HEK293 (cell line): ENCODE measurements around the gene CLIP1.

Experiments used
- CTCF ChIA-PET: fragments of 350-600 bp; formaldehyde crosslinking; extraction: SDS; loops from one replicate; lab custom pipeline; 2021; ENCODE audit warnings: antibody characterized with exemption; lab: Yijun Ruan, JAX
- POLR2A ChIA-PET: fragments of 300-600 bp; formaldehyde crosslinking; extraction: SDS; loops from one replicate; lab custom pipeline; 2020; ENCODE audit warnings: antibody characterized with exemption, inconsistent platforms; lab: Yijun Ruan, JAX
- H3K27ac ChIP-seq: fragments of 200-500 bp; sonication (Bioruptor generic); 2 replicates; pipeline ENCODE4 v1.5.1; 2014; ENCODE audit warnings: low read depth, low read length, control low read depth, inconsistent platforms; ENCODE audit errors: extremely low read depth
- H3K36me3 ChIP-seq, 2 experiments: fragments of 200-500 bp in 1 of 2; sonication (Bioruptor generic) in 1 of 2; 1 replicate in 1 of 2; 2 replicates in 1 of 2; pipeline ENCODE4 v1.5.1; 2014 to 2017; ENCODE audit warnings: inconsistent platforms in 2 of 2, low read length in 2 of 2; ENCODE audit not compliant: control insufficient read depth in 2 of 2, insufficient read depth in 1 of 2
- H3K4me1 ChIP-seq: fragments of 200-500 bp; sonication (Bioruptor generic); 2 replicates; pipeline ENCODE4 v1.5.1; 2014; ENCODE audit warnings: mild to moderate bottlenecking, low read length, inconsistent platforms; ENCODE audit not compliant: control insufficient read depth, insufficient read depth
- H3K4me3 ChIP-seq: 2 replicates; pipeline ENCODE4 v1.5.1; 2011; ENCODE audit warnings: low read depth, mild to moderate bottlenecking, control low read depth, low read length, moderate library complexity
- H3K9me3 ChIP-seq: fragments of 200-500 bp; sonication (Bioruptor generic); 2 replicates; pipeline ENCODE4 v1.5.1; 2014; ENCODE audit warnings: low read depth, low read length, inconsistent platforms; ENCODE audit not compliant: control insufficient read depth, insufficient read depth
- EGR2 ChIP-seq: fragments of 450-650 bp; formaldehyde crosslinking; IDR thresholded peaks from 2 replicates; pipeline ENCODE4 v1.5.1; 2016; ENCODE audit warnings: low read depth, missing biosample characterization, missing genetic modification characterization
- GFI1B ChIP-seq: fragments of 450-650 bp; formaldehyde crosslinking; IDR thresholded peaks from 2 replicates; pipeline ENCODE4 v1.5.1; 2016; ENCODE audit warnings: missing biosample characterization, missing genetic modification characterization
- KLF9 ChIP-seq: fragments of 450-650 bp; formaldehyde crosslinking; IDR thresholded peaks from 2 replicates; pipeline ENCODE4 v1.5.1; 2016; ENCODE audit warnings: missing biosample characterization, missing genetic modification characterization, low read depth
- MEIS1 ChIP-seq: sonication (generic); formaldehyde crosslinking; IDR thresholded peaks from 2 replicates; pipeline ENCODE4 v1.8.1; 2022; ENCODE audit warnings: missing genetic modification reagents, mild to moderate bottlenecking, borderline replicate concordance
- MZF1 ChIP-seq: fragments of 450-650 bp; formaldehyde crosslinking; IDR thresholded peaks from 2 replicates; pipeline ENCODE4 v1.5.1; 2017; ENCODE audit warnings: missing biosample characterization, missing genetic modification characterization, borderline replicate concordance
- PRDM1 ChIP-seq: fragments of 450-650 bp; formaldehyde crosslinking; IDR thresholded peaks from 2 replicates; pipeline ENCODE4; 2016; ENCODE audit warnings: missing biosample characterization, missing genetic modification characterization
- SP7 ChIP-seq: fragments of 450-650 bp; formaldehyde crosslinking; IDR thresholded peaks from 2 replicates; pipeline ENCODE4 v1.5.1; 2016; ENCODE audit warnings: missing biosample characterization, missing genetic modification characterization
- ZBTB1 ChIP-seq: fragments of 450-650 bp; formaldehyde crosslinking; IDR thresholded peaks from 2 replicates; pipeline ENCODE4 v1.5.1; 2016; ENCODE audit warnings: missing biosample characterization, missing genetic modification characterization
- ZBTB17 ChIP-seq: fragments of 450-650 bp; formaldehyde crosslinking; IDR thresholded peaks from 2 replicates; pipeline ENCODE4 v1.5.1; 2016; ENCODE audit warnings: missing biosample characterization, missing genetic modification characterization
- ZFP41 ChIP-seq: fragments of 450-650 bp; formaldehyde crosslinking; IDR thresholded peaks from 2 replicates; pipeline ENCODE4 v1.5.1; 2016; ENCODE audit warnings: missing biosample characterization, missing genetic modification characterization, borderline replicate concordance
- ZNF184 ChIP-seq: fragments of 450-650 bp; IDR thresholded peaks from 2 replicates; pipeline ENCODE4 v1.5.1; 2018; ENCODE audit warnings: missing biosample characterization, mild to moderate bottlenecking, missing genetic modification characterization
- ZNF221 ChIP-seq: fragments of 450-650 bp; formaldehyde crosslinking; IDR thresholded peaks from 2 replicates; pipeline ENCODE4 v1.5.1; 2017; ENCODE audit warnings: missing biosample characterization, missing genetic modification characterization, borderline replicate concordance
- ZNF366 ChIP-seq: fragments of 450-650 bp; formaldehyde crosslinking; conservative IDR thresholded peaks from 2 replicates; pipeline ENCODE4 v1.5.1; 2016; ENCODE audit warnings: missing biosample characterization, missing genetic modification characterization
- ZNF394 ChIP-seq: fragments of 450-650 bp; formaldehyde crosslinking; IDR thresholded peaks from 2 replicates; pipeline ENCODE4 v1.5.1; 2016; ENCODE audit warnings: missing biosample characterization, missing genetic modification characterization, mild to moderate bottlenecking, moderate library complexity, borderline replicate concordance
- ZNF423 ChIP-seq: fragments of 450-650 bp; formaldehyde crosslinking; IDR thresholded peaks from 2 replicates; pipeline ENCODE4 v1.5.1; 2016; ENCODE audit warnings: missing biosample characterization, missing genetic modification characterization
- ZNF548 ChIP-seq: fragments of 450-650 bp; formaldehyde crosslinking; IDR thresholded peaks from 2 replicates; pipeline ENCODE4 v1.5.1; 2016; ENCODE audit warnings: missing biosample characterization, missing genetic modification characterization
- ZNF623 ChIP-seq: fragments of 450-650 bp; formaldehyde crosslinking; IDR thresholded peaks from 2 replicates; pipeline ENCODE4 v1.5.1; 2016; ENCODE audit warnings: missing biosample characterization, missing genetic modification characterization
- TF ChIP-seq, protein P1 (sequence below): fragments of 450-650 bp; formaldehyde crosslinking; optimal IDR thresholded peaks from 2 replicates; pipeline ENCODE3; 2016; ENCODE audit warnings: missing biosample characterization, mild to moderate bottlenecking, missing genetic modification characterization
- TF ChIP-seq, protein P2 (sequence below): fragments of 450-650 bp; formaldehyde crosslinking; IDR thresholded peaks from 2 replicates; pipeline ENCODE4 v1.5.1; 2016; ENCODE audit warnings: missing biosample characterization, missing genetic modification characterization
- TF ChIP-seq, protein P3 (sequence below): fragments of 450-650 bp; formaldehyde crosslinking; IDR thresholded peaks from 2 replicates; pipeline ENCODE4 v1.5.1; 2016; ENCODE audit warnings: missing biosample characterization, missing genetic modification characterization

The CLIP1 gene

GRCh38 chr12:122454250-122454721 lies 31.8 kb upstream of the CLIP1 start:
- Histone ChIP-seq H3K4me1 (no peaks in the 10 kb centered on the region), H3K27ac (no peak overlapping the region), H3K9me3 (no peaks in the 10 kb centered on the region)
- CTCF ChIA-PET: interaction anchor here (0.6 to 1.1 kb wide), 2 partner anchors 55 to 660 kb away, joined by 3 to 6 read pairs; no protein-coding TSS in a partner anchor
- no peak for TF ChIP-seq ZNF394
- TF ChIP-seq MZF1 (tag by site-specific recombination): no peak
- no peak for TF ChIP-seq MEIS1 (CRISPR knock-in tag)
- no peak for TF ChIP-seq EGR2
- TF ChIP-seq, protein P1, sequence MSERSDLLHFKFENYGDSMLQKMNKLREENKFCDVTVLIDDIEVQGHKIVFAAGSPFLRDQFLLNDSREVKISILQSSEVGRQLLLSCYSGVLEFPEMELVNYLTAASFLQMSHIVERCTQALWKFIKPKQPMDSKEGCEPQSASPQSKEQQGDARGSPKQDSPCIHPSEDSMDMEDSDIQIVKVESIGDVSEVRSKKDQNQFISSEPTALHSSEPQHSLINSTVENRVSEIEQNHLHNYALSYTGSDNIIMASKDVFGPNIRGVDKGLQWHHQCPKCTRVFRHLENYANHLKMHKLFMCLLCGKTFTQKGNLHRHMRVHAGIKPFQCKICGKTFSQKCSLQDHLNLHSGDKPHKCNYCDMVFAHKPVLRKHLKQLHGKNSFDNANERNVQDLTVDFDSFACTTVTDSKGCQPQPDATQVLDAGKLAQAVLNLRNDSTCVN: no peak
- TF ChIP-seq KLF9 (tag by site-specific recombination): no peak
- TF ChIP-seq ZFP41 (tag by site-specific recombination): no peak
- TF ChIP-seq ZNF548 (tag by site-specific recombination): no peak
- TF ChIP-seq ZNF221: no peak
- no peak for TF ChIP-seq ZNF623 (tag by site-specific recombination)
- TF ChIP-seq, all 188 proteins: peak for 0
- POLR2A ChIA-PET: no interaction called here
- no peak overlapping the region for H3K4me3 ChIP-seq
- H3K36me3 ChIP-seq: no peaks in the 10 kb centered on the region

GRCh38 chr12:122452701-122453285 lies 30.3 kb upstream of the CLIP1 start:
- POLR2A ChIA-PET: no interaction called here
- Histone ChIP-seq H3K9me3 (no peaks in the 10 kb centered on the region), H3K4me1 (no peaks in the 10 kb centered on the region), H3K4me3 (no peak overlapping the region), H3K36me3 (no peaks in the 10 kb centered on the region), H3K27ac (no peak overlapping the region)
- CTCF ChIA-PET: no interaction called here
- TF ChIP-seq GFI1B (no peak), ZNF366 (tag by site-specific recombination) (no peak), ZBTB17 (tag by site-specific recombination) (peak; percentile 57), ZBTB1 (tag by site-specific recombination) (no peak)

DNA sequence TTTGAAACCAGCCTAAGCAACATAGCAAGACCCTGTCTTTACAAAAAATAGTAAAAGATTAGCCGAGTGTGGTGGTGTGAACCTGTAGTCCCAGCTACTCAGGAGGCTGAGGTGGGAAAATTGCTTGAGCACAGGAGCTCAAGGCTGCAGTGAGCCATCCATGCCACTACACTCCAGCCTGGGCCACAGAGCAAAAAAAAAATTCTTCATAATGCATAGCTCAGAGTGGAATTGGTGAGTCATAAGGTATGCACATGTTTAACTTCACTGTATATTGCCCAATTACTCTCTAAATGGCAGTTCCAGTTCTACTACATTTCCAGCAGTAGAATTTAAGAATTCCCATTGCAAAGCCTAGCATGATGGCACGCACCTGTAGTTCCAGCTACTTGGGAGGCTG lies 26.8 kb upstream of the CLIP1 start:
- ChIA-PET POLR2A (interaction anchor here (0.8 kb wide), 1 partner anchor 21 kb away, joined by 4 read pairs; no protein-coding TSS in a partner anchor), CTCF (interaction anchor here (2.7 kb wide), 1 partner anchor 23 kb away, joined by 8 read pairs; no protein-coding TSS in a partner anchor)
- Histone ChIP-seq H3K4me1 (no peaks in the 10 kb centered on the region), H3K27ac (no peak overlapping the region), H3K36me3 (no peaks in the 10 kb centered on the region), H3K9me3 (no peaks in the 10 kb centered on the region), H3K4me3 (no peak overlapping the region)
- TF ChIP-seq ZNF423 (tag by site-specific recombination) (no peak), ZNF184 (tag by site-specific recombination) (0 out of 2 replicates have a peak, but pooled peaks have one; percentile 15), ZBTB17 (tag by site-specific recombination) (peak; percentile 41; the same call in 1 of the 2 replicates), SP7 (tag by site-specific recombination) (0 out of 2 replicates have a peak, but pooled peaks have one; percentile 51), MEIS1 (CRISPR knock-in tag) (no peak), PRDM1 (peak; percentile 50)
- TF ChIP-seq, protein P2, sequence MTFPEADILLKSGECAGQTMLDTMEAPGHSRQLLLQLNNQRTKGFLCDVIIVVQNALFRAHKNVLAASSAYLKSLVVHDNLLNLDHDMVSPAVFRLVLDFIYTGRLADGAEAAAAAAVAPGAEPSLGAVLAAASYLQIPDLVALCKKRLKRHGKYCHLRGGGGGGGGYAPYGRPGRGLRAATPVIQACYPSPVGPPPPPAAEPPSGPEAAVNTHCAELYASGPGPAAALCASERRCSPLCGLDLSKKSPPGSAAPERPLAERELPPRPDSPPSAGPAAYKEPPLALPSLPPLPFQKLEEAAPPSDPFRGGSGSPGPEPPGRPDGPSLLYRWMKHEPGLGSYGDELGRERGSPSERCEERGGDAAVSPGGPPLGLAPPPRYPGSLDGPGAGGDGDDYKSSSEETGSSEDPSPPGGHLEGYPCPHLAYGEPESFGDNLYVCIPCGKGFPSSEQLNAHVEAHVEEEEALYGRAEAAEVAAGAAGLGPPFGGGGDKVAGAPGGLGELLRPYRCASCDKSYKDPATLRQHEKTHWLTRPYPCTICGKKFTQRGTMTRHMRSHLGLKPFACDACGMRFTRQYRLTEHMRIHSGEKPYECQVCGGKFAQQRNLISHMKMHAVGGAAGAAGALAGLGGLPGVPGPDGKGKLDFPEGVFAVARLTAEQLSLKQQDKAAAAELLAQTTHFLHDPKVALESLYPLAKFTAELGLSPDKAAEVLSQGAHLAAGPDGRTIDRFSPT: 0 out of 2 replicates have a peak, but pooled peaks have one; percentile 20
- TF ChIP-seq, protein P3, sequence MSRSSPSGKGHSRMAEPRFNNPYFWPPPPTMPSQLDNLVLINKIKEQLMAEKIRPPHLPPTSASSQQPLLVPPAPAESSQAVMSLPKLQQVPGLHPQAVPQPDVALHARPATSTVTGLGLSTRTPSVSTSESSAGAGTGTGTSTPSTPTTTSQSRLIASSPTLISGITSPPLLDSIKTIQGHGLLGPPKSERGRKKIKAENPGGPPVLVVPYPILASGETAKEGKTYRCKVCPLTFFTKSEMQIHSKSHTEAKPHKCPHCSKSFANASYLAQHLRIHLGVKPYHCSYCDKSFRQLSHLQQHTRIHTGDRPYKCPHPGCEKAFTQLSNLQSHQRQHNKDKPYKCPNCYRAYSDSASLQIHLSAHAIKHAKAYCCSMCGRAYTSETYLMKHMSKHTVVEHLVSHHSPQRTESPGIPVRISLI (tag by site-specific recombination): peak; percentile 60
